ENCODE data around the gene TAF9. TPM values are rescaled to one million over a fixed set of nuclear protein-coding genes. Genes with fewer than 3 reads are reported as not detected.

The TAF9 gene
- total RNA-seq, 1 experiment from 2014 or later = 76.1 TPM

Other genes starting within 250 kb of the TAF9 start
- gene CCNB1, start 202.4 kb downstream of the TAF9 start, total RNA-seq (2021) = 277 to 312 TPM (median 282 TPM) in 3 replicates
- 79.0 to 87.4 TPM (median 86.4 TPM) in 3 replicates for gene CENPH, start 179.9 kb downstream of the TAF9 start, total RNA-seq (2021)
- 50.4 to 62.7 TPM (median 51.7 TPM) in 3 replicates for gene CDK7, start 134.6 kb downstream of the TAF9 start, total RNA-seq (2021)
- gene CCDC125, start 36.7 kb downstream of the TAF9 start, total RNA-seq (2021) = 3.1 to 5.5 TPM (median 5.5 TPM) in 3 replicates
- 33.2 to 43.1 TPM (median 33.3 TPM) in 3 replicates for gene AK6, start within 50 bp of the TAF9 start, total RNA-seq (2021)
- gene RAD17, start 298 bp upstream of the TAF9 start, total RNA-seq (2021) = 30.2 to 32.6 TPM (median 32.0 TPM) in 3 replicates
- 28.6 to 34.7 TPM (median 31.4 TPM) in 3 replicates for gene MARVELD2, start 45.6 kb upstream of the TAF9 start, total RNA-seq (2021)
- gene OCLN, start 123.3 kb upstream of the TAF9 start, total RNA-seq (2021) = 58.3 to 73.2 TPM (median 70.6 TPM) in 3 replicates
- gene GTF2H2C, start 190.7 kb upstream of the TAF9 start, total RNA-seq (2021) = 47.2 to 54.2 TPM (median 51.3 TPM) in 3 replicates

Measured in WTC11 (cell line).